ENCODE measurements around the gene PUS1. TPM values are rescaled to one million over a fixed set of nuclear protein-coding genes. Genes with fewer than 3 reads are reported as not detected.

Gene PUS1
- total RNA-seq, 1 donor from 2014 or later = 33.7 TPM

- H3K9me3 Mint-ChIP-seq (ENCODE audit: unreplicated experiment) = no peaks in the 10 kb centered on the region
- Histone ChIP-seq H3K79me2 (ENCODE audit: insufficient read depth, low read length) (peaks cover 5% of the 10 kb centered on the region), H3K4me2 (ENCODE audit: low read length) (no peak overlapping the region), H3K4me1 (ENCODE audit: insufficient read depth, low read length) (peaks cover 29% of the 10 kb centered on the region), H4K20me1 (ENCODE audit: insufficient read depth, low read length) (no peaks in the 10 kb centered on the region), H3K9me3 (ENCODE audit: insufficient read depth, low read depth, low read length) (no peaks in the 10 kb centered on the region), H3K27me3 (ENCODE audit: insufficient read depth, low read length) (no peaks in the 10 kb centered on the region), H3K36me3 (ENCODE audit: insufficient read depth, low read length) (peaks cover 14% of the 10 kb centered on the region), H3K27ac (ENCODE audit: low read depth, low read length) (no peak overlapping the region), H2AFZ (ENCODE audit: low read depth, low read length) (no peak overlapping the region), H3K4me3 (ENCODE audit: insufficient read depth, low read depth, low read length) (no peak overlapping the region), H3K9ac (ENCODE audit: low read length) (no peak overlapping the region)
- H3K27ac Mint-ChIP-seq (ENCODE audit: unreplicated experiment) = no peak overlapping the region
- H3K4me3 Mint-ChIP-seq (ENCODE audit: unreplicated experiment) = no peak overlapping the region
- no peak for FAIRE-seq
- H3K36me3 Mint-ChIP-seq (ENCODE audit: low read depth, unreplicated experiment) = peaks cover 27% of the 10 kb centered on the region
- H3K27me3 Mint-ChIP-seq (ENCODE audit: low read depth, unreplicated experiment) = no peaks in the 10 kb centered on the region
- H3K4me1 Mint-ChIP-seq (ENCODE audit: low read depth, unreplicated experiment) = peaks cover 46% of the 10 kb centered on the region
- no peak for TF ChIP-seq CTCF (IDR thresholded peaks at IDR 0.05; ENCODE audit: insufficient read depth, low read depth, low read length)
- DNase-seq (ENCODE audit: low read depth) = no peak
Observed at GRCh38 chr12:131988054-131988796, 59.1 kb downstream of the PUS1 start.

GRCh38 chr12:131989021-131989420 lies 59.9 kb downstream of the PUS1 start:
- no peaks in the 10 kb centered on the region for H3K27me3 ChIP-seq (ENCODE audit: insufficient read depth, low read length)
- H3K4me1 ChIP-seq (ENCODE audit: insufficient read depth, low read length) = peaks cover 29% of the 10 kb centered on the region
- FAIRE-seq = no peak
- H3K9ac ChIP-seq (ENCODE audit: low read length) = no peak overlapping the region
- H3K4me1 Mint-ChIP-seq (ENCODE audit: low read depth, unreplicated experiment) = peaks cover 46% of the 10 kb centered on the region
- H3K9me3 Mint-ChIP-seq (ENCODE audit: unreplicated experiment) = no peaks in the 10 kb centered on the region
- H3K27ac ChIP-seq (ENCODE audit: low read depth, low read length) = no peak overlapping the region
- H3K27me3 Mint-ChIP-seq (ENCODE audit: low read depth, unreplicated experiment) = no peaks in the 10 kb centered on the region
- no peak overlapping the region for H3K27ac Mint-ChIP-seq (ENCODE audit: unreplicated experiment)
- peaks cover 5% of the 10 kb centered on the region for H3K79me2 ChIP-seq (ENCODE audit: insufficient read depth, low read length)
- no peaks in the 10 kb centered on the region for H3K9me3 ChIP-seq (ENCODE audit: insufficient read depth, low read depth, low read length)
- H3K36me3 ChIP-seq (ENCODE audit: insufficient read depth, low read length) = peaks cover 18% of the 10 kb centered on the region
- H3K4me3 ChIP-seq (ENCODE audit: insufficient read depth, low read depth, low read length) = no peak overlapping the region
- no peak overlapping the region for H3K4me2 ChIP-seq (ENCODE audit: low read length)
- no peak overlapping the region for H3K4me3 Mint-ChIP-seq (ENCODE audit: unreplicated experiment)
- DNase-seq (ENCODE audit: low read depth) = no peak
- H4K20me1 ChIP-seq (ENCODE audit: insufficient read depth, low read length) = no peaks in the 10 kb centered on the region
- H3K36me3 Mint-ChIP-seq (ENCODE audit: low read depth, unreplicated experiment) = peaks cover 26% of the 10 kb centered on the region
- TF ChIP-seq CTCF (IDR thresholded peaks at IDR 0.05; ENCODE audit: insufficient read depth, low read depth, low read length) = no peak
- no peak for TF ChIP-seq EZH2 (IDR thresholded peaks at IDR 0.05; ENCODE audit: insufficient read depth, low read length)
- no peak overlapping the region for H2AFZ ChIP-seq (ENCODE audit: low read depth, low read length)

All from astrocyte (in vitro differentiated cells and primary cell).